ENCODE data around the gene MACROD2. TPM values are rescaled to one million over a fixed set of nuclear protein-coding genes. Genes with fewer than 3 reads are reported as not detected.

MACROD2 gene
- total RNA-seq, 1 experiment from 2014 or later, result 3.7 TPM

DNA sequence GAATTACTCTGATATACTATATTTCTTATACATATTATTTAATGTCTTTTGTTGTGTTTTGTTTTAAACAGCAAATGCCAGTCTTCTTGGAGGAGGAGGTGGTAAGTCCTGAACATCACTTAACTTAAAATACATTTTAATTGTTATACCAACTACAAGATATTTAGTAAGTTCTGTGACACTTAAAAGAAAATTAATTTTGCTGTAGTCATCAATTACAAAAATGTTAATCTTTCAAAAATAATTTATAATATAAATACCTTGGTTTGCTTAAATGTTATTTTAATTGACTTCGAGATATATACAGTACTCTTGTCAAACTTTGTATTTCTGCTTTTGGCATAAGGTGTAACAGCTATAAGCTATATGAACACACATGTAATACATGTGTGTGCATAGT, 498.1 kb downstream of the MACROD2 start:
- H2AFZ ChIP-seq (ENCODE audit: low read depth, low read length, poor library complexity, severe bottlenecking), result no peak overlapping the region
- no peak for ATAC-seq
- no TSS peak for BruUV-seq (replicated peaks)
- no peak overlapping the region for H3K27ac ChIP-seq (ENCODE audit: low read depth, low read length)
- no peak overlapping the region for H3K4me2 ChIP-seq (ENCODE audit: low read length)
- no peaks in the 10 kb centered on the region for H3K27me3 ChIP-seq (ENCODE audit: insufficient read depth, low read length)
- no peaks in the 10 kb centered on the region for H3K36me3 ChIP-seq (ENCODE audit: control insufficient read depth in 1 of 2, insufficient read depth in 2 of 2, low read length in 2 of 2)
- no peaks in the 10 kb centered on the region for H4K20me1 ChIP-seq (ENCODE audit: insufficient read depth)
- DNase-seq (ENCODE audit: low read depth, low spot score), result no peak
- no peaks in the 10 kb centered on the region for H3K4me1 ChIP-seq (ENCODE audit: control insufficient read depth in 1 of 2, insufficient read depth in 2 of 2, low read length in 2 of 2)
- no peaks in the 10 kb centered on the region for H3K9me2 ChIP-seq (ENCODE audit: insufficient read depth)
- H3K9me3 ChIP-seq (ENCODE audit: control insufficient read depth in 1 of 2, insufficient read depth in 1 of 2, low read depth in 1 of 2, low read length in 2 of 2), result no peaks in the 10 kb centered on the region
- ChIA-PET RAD21 (ENCODE audit: low non-redundant PET in 1 of 2, low total read pairs in 2 of 2, uncharacterized antibody in 2 of 2, unreplicated experiment in 2 of 2) (no interaction called here), CTCF (no interaction called here), POLR2A (no interaction called here)
- no peak overlapping the region for H3K4me3 ChIP-seq (replicated peaks in 1 of 2; ENCODE audit: low read depth in 1 of 2, low read length in 2 of 2)
- intact Hi-C loops (cut with micrococcal nuclease), result no loop called here
- TF ChIP-seq, protein P1, sequence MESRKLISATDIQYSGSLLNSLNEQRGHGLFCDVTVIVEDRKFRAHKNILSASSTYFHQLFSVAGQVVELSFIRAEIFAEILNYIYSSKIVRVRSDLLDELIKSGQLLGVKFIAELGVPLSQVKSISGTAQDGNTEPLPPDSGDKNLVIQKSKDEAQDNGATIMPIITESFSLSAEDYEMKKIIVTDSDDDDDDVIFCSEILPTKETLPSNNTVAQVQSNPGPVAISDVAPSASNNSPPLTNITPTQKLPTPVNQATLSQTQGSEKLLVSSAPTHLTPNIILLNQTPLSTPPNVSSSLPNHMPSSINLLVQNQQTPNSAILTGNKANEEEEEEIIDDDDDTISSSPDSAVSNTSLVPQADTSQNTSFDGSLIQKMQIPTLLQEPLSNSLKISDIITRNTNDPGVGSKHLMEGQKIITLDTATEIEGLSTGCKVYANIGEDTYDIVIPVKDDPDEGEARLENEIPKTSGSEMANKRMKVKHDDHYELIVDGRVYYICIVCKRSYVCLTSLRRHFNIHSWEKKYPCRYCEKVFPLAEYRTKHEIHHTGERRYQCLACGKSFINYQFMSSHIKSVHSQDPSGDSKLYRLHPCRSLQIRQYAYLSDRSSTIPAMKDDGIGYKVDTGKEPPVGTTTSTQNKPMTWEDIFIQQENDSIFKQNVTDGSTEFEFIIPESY (IDR thresholded peaks at IDR 0.05; ENCODE audit: extremely low read depth, insufficient replicate concordance, low read length), result no peak
- TF ChIP-seq EGR1 (IDR thresholded peaks at IDR 0.05; ENCODE audit: low read depth) (no peak), POLR2A (IDR thresholded peaks at IDR 0.05; ENCODE audit: borderline replicate concordance, extremely low read depth, insufficient read depth, insufficient read length) (no peak), CEBPB (IDR thresholded peaks at IDR 0.05; ENCODE audit: low read depth) (no peak), EZH2 (IDR thresholded peaks at IDR 0.05) (no peak), POLR2AphosphoS5 (IDR thresholded peaks at IDR 0.05; ENCODE audit: low read depth, low read length) (no peak)
- TF ChIP-seq, protein P2, sequence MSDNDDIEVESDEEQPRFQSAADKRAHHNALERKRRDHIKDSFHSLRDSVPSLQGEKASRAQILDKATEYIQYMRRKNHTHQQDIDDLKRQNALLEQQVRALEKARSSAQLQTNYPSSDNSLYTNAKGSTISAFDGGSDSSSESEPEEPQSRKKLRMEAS (IDR thresholded peaks at IDR 0.05), result no peak
- H3K9ac ChIP-seq (ENCODE audit: low read length), result no peak overlapping the region
- no peaks in the 10 kb centered on the region for H3K79me2 ChIP-seq (ENCODE audit: insufficient read depth, low read length)

DNA sequence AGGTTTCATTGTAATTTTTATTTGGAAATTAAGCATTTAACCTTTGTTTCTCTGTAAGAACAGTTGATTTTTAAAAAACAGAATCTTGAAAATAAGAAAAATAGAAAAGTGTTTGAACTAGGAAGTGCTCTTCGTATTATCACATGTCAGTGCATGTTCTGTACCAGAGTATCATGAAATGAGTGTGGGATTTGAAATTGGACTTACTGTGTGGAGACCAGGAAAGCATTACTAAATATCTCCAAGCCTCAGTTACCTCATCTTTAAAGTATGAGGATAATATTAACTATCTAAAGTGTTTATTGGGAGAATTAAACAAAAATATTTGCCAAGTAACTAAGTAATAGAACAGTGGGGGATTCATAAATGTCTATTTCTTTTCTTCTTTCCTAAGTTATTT, 499.0 kb downstream of the MACROD2 start:
- no peaks in the 10 kb centered on the region for H3K27me3 ChIP-seq (ENCODE audit: insufficient read depth, low read length)
- H3K4me1 ChIP-seq (ENCODE audit: control insufficient read depth in 1 of 2, insufficient read depth in 2 of 2, low read length in 2 of 2), result no peaks in the 10 kb centered on the region
- ChIA-PET CTCF (no interaction called here), POLR2A (no interaction called here), RAD21 (ENCODE audit: low non-redundant PET in 1 of 2, low total read pairs in 2 of 2, uncharacterized antibody in 2 of 2, unreplicated experiment in 2 of 2) (no interaction called here)
- no peak overlapping the region for H2AFZ ChIP-seq (ENCODE audit: low read depth, low read length, poor library complexity, severe bottlenecking)
- ATAC-seq (no peak), DNase-seq (ENCODE audit: low read depth, low spot score) (no peak)
- no peak overlapping the region for H3K9ac ChIP-seq (ENCODE audit: low read length)
- no peaks in the 10 kb centered on the region for H3K79me2 ChIP-seq (ENCODE audit: insufficient read depth, low read length)
- H3K9me3 ChIP-seq (ENCODE audit: control insufficient read depth in 1 of 2, insufficient read depth in 1 of 2, low read depth in 1 of 2, low read length in 2 of 2), result no peaks in the 10 kb centered on the region
- H3K36me3 ChIP-seq (ENCODE audit: control insufficient read depth in 1 of 2, insufficient read depth in 2 of 2, low read length in 2 of 2), result no peaks in the 10 kb centered on the region
- no peaks in the 10 kb centered on the region for H3K9me2 ChIP-seq (ENCODE audit: insufficient read depth)
- no peak overlapping the region for H3K4me3 ChIP-seq (replicated peaks in 1 of 2; ENCODE audit: low read depth in 1 of 2, low read length in 2 of 2)
- H3K4me2 ChIP-seq (ENCODE audit: low read length), result no peak overlapping the region
- no peak overlapping the region for H3K27ac ChIP-seq (ENCODE audit: low read depth, low read length)
- intact Hi-C loops (cut with micrococcal nuclease), result no loop called here
- no peaks in the 10 kb centered on the region for H4K20me1 ChIP-seq (ENCODE audit: insufficient read depth)
- BruUV-seq (replicated peaks), result no TSS peak
- TF ChIP-seq POLR2AphosphoS5 (IDR thresholded peaks at IDR 0.05; ENCODE audit: low read depth, low read length), result no peak
- no peak for TF ChIP-seq ZFX (IDR thresholded peaks at IDR 0.05)
- TF ChIP-seq CBX3 (IDR thresholded peaks at IDR 0.05; ENCODE audit: low read depth), result no peak
- TF ChIP-seq, protein P1 (IDR thresholded peaks at IDR 0.05; ENCODE audit: extremely low read depth, insufficient replicate concordance, low read length), result no peak
- TF ChIP-seq EZH2phosphoT487 (IDR thresholded peaks at IDR 0.05; ENCODE audit: borderline replicate concordance), result no peak
- TF ChIP-seq SRF (IDR thresholded peaks at IDR 0.05; ENCODE audit: low read depth), result no peak
- TF ChIP-seq SP1 (IDR thresholded peaks at IDR 0.05; ENCODE audit: low read depth), result no peak
- TF ChIP-seq, protein P3, sequence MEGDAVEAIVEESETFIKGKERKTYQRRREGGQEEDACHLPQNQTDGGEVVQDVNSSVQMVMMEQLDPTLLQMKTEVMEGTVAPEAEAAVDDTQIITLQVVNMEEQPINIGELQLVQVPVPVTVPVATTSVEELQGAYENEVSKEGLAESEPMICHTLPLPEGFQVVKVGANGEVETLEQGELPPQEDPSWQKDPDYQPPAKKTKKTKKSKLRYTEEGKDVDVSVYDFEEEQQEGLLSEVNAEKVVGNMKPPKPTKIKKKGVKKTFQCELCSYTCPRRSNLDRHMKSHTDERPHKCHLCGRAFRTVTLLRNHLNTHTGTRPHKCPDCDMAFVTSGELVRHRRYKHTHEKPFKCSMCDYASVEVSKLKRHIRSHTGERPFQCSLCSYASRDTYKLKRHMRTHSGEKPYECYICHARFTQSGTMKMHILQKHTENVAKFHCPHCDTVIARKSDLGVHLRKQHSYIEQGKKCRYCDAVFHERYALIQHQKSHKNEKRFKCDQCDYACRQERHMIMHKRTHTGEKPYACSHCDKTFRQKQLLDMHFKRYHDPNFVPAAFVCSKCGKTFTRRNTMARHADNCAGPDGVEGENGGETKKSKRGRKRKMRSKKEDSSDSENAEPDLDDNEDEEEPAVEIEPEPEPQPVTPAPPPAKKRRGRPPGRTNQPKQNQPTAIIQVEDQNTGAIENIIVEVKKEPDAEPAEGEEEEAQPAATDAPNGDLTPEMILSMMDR (IDR thresholded peaks at IDR 0.05 in 2 of 3, conservative IDR thresholded peaks at IDR 0.05 in 1 of 3; ENCODE audit: borderline replicate concordance in 1 of 3, insufficient read depth in 1 of 3, low read depth in 2 of 3, low read length in 2 of 3), result no peak
- TF ChIP-seq, protein P2 (IDR thresholded peaks at IDR 0.05), result no peak
- TF ChIP-seq EGR1 (IDR thresholded peaks at IDR 0.05; ENCODE audit: low read depth), result no peak
- no peak for TF ChIP-seq JUND (IDR thresholded peaks at IDR 0.05)
- TF ChIP-seq RAD21 (IDR thresholded peaks at IDR 0.05; ENCODE audit: low read depth), result no peak
- no peak for TF ChIP-seq ELF1 (IDR thresholded peaks at IDR 0.05; ENCODE audit: borderline replicate concordance, low read depth)

Measured in HCT116 (cell line).